ENCODE measurements around the gene ARHGEF10L.
A peak's percentile ranks its signal among the peaks of the same experiment; 100 is the strongest.

- TF ChIP-seq EZH2 (IDR thresholded peaks at IDR 0.05; ENCODE audit: borderline replicate concordance, low read depth, low read length, poor library complexity, severe bottlenecking) (no peak), CTCF (conservative IDR thresholded peaks at IDR 0.05; ENCODE audit: low read depth, low read length) (peak; percentile 52)
Measured at GRCh38 chr1:17629460-17629859, 90.0 kb downstream of the ARHGEF10L start.
